ENCODE data around the gene TBCB. TPM values are rescaled to one million over a fixed set of nuclear protein-coding genes. Genes with fewer than 3 reads are reported as not detected.

Gene TBCB
- total RNA-seq, 1 experiment from 2014 or later, result 141 TPM

GRCh38 chr19:36139473-36140303 lies 24.4 kb downstream of the TBCB start, which contains the start of gene CAPNS1 (continued):
- TF ChIP-seq ATF3 (IDR thresholded peaks at IDR 0.05) (no peak), CEBPB (IDR thresholded peaks at IDR 0.05; ENCODE audit: low read depth) (no peak), MAX (IDR thresholded peaks at IDR 0.05) (peak; percentile 67), SP1 (IDR thresholded peaks at IDR 0.05; ENCODE audit: low read depth) (peak; percentile 98), ZNF274 (IDR thresholded peaks at IDR 0.05; ENCODE audit: low read depth, low read length) (no peak)

- Histone ChIP-seq H4K20me1 (ENCODE audit: insufficient read depth) (peaks cover 6% of the 10 kb centered on the region; the same call in 1 of the 2 replicates), H3K36me3 (ENCODE audit: control insufficient read depth in 1 of 2, insufficient read depth in 2 of 2, low read length in 2 of 2) (peaks cover 22 to 24% of the 10 kb centered on the region in 2 experiments), H3K79me2 (ENCODE audit: insufficient read depth, low read length) (peaks cover 33% of the 10 kb centered on the region), H3K4me2 (ENCODE audit: low read length) (peak overlapping the region; percentile 96), H3K9me2 (ENCODE audit: insufficient read depth) (no peaks in the 10 kb centered on the region), H3K27me3 (ENCODE audit: insufficient read depth, low read length) (no peaks in the 10 kb centered on the region), H3K27ac (ENCODE audit: low read depth, low read length) (peak overlapping the region; percentile 98), H2AFZ (ENCODE audit: low read depth, low read length, poor library complexity, severe bottlenecking) (no peak overlapping the region), H3K9me3 (ENCODE audit: control insufficient read depth in 1 of 2, insufficient read depth in 1 of 2, low read depth in 1 of 2, low read length in 2 of 2) (no peaks in the 10 kb centered on the region), H3K4me1 (ENCODE audit: control insufficient read depth in 1 of 2, insufficient read depth in 2 of 2, low read length in 2 of 2) (peaks cover 41 to 53% of the 10 kb centered on the region in 2 experiments), H3K9ac (ENCODE audit: low read length) (peak overlapping the region; percentile 99), H3K4me3 (replicated peaks in 1 of 2; ENCODE audit: low read depth in 1 of 2, low read length in 2 of 2) (peak overlapping the region; percentile 87 to 94)
- BruUV-seq (replicated peaks), result TSS peak; percentile 78
- TF ChIP-seq EGR1 (IDR thresholded peaks at IDR 0.05; ENCODE audit: low read depth), result peak; percentile 29; the same call in 1 of the 2 replicates
- TF ChIP-seq EZH2phosphoT487 (IDR thresholded peaks at IDR 0.05; ENCODE audit: borderline replicate concordance), result no peak
- TF ChIP-seq MAX (IDR thresholded peaks at IDR 0.05), result peak; percentile 58; the same call in 1 of the 2 replicates
- no peak for TF ChIP-seq REST (IDR thresholded peaks at IDR 0.05; ENCODE audit: low read depth)
- TF ChIP-seq JUND (IDR thresholded peaks at IDR 0.05), result no peak
- TF ChIP-seq SIN3A (IDR thresholded peaks at IDR 0.05; ENCODE audit: low read depth), result no peak; the same call in 1 of the 2 replicates
- TF ChIP-seq ZBTB33 (IDR thresholded peaks at IDR 0.05; ENCODE audit: extremely low read depth, insufficient replicate concordance, low read length), result no peak
- POLR2A ChIA-PET, result interaction anchor here (1.0 to 3.0 kb wide), 3 partner anchors 9 to 25 kb away, joined by 3 to 19 read pairs (median 9); partner anchors contain the start of genes POLR2I and TBCB
- CTCF ChIA-PET, result interaction anchor here (1.0 to 1.1 kb wide), 2 partner anchors 10 to 13 kb away, joined by 3 to 6 read pairs; no protein-coding TSS in a partner anchor
- intact Hi-C loops (cut with micrococcal nuclease), result no loop called here
- ATAC-seq (peak; percentile 7), DNase-seq (ENCODE audit: low read depth, low spot score) (no peak)
- RAD21 ChIA-PET (ENCODE audit: low non-redundant PET in 1 of 2, low total read pairs in 2 of 2, uncharacterized antibody in 2 of 2, unreplicated experiment in 2 of 2), result interaction anchor here in 1 of 2 experiments (1.2 kb wide), 1 partner anchor 13 kb away, joined by 3 read pairs; no protein-coding TSS in a partner anchor
Measured at GRCh38 chr19:36140304-36141038, 25.2 kb downstream of the TBCB start.
